Upper lobe of left lung (tissue), 6 donors: ENCODE data around the gene MED14. TPM values are rescaled to one million over a fixed set of nuclear protein-coding genes. Genes with fewer than 3 reads are reported as not detected.

Experiments used
- ATAC-seq, 2 donors: fragments of 200-7000 bp; cut with Tn5 transposase; one replicate each; pipeline ENCODE4 v1.9.1; 2022; ENCODE audit warnings: mild to moderate bottlenecking in 2 of 2, moderate library complexity in 2 of 2; ENCODE audit not compliant: low FRiP score in 2 of 2
- DNase-seq, 2 donors: peaks; one replicate each; pipeline ENCODE4 v3.0.0-alpha.2; 2019 to 2020
- H3K27ac ChIP-seq, 4 donors: fragments of 200-600 bp; sonication (generic); one replicate each; pipeline ENCODE4 v1.5.1; 2016 to 2019
- H3K27me3 ChIP-seq, 4 donors: fragments of 200-600 bp; sonication (generic); one replicate each; pipeline ENCODE4 v1.5.1; 2017 to 2019
- H3K36me3 ChIP-seq, 4 donors: fragments of 200-600 bp; sonication (generic); one replicate each; pipeline ENCODE4 v1.5.1; 2016 to 2019
- H3K4me1 ChIP-seq, 4 donors: fragments of 200-600 bp; sonication (generic); one replicate each; pipeline ENCODE4 v1.5.1; 2018 to 2019
- H3K4me3 ChIP-seq, 4 donors: fragments of 200-600 bp; sonication (generic); one replicate each; pipeline ENCODE4 v1.5.1; 2017 to 2019; ENCODE audit warnings: mild to moderate bottlenecking in 2 of 4, moderate library complexity in 1 of 4
- H3K9me3 ChIP-seq, 4 donors: fragments of 200-600 bp; sonication (generic); one replicate each; pipeline ENCODE4 v1.5.1; 2018 to 2019
- EP300 ChIP-seq, 4 donors: sonication (generic); formaldehyde crosslinking; IDR thresholded peaks; one replicate each; pipeline ENCODE4 v1.5.1; 2017; ENCODE audit warnings: antibody characterized with exemption in 4 of 4, control low read depth in 2 of 4
- POLR2A ChIP-seq, 4 donors: fragments of 450-650 bp; IDR thresholded peaks; one replicate each; pipeline ENCODE4 v1.5.1; 2016 to 2017; ENCODE audit warnings: antibody characterized with exemption in 4 of 4, mild to moderate bottlenecking in 2 of 4
- POLR2AphosphoS5 ChIP-seq, 2 donors: sonication (generic); formaldehyde crosslinking; IDR thresholded peaks; one replicate each; pipeline ENCODE4 v1.5.1; 2017; ENCODE audit warnings: antibody characterized with exemption in 2 of 2
- WGBS, 2 donors: methylation state at CpG; one replicate each; pipeline ENCODE4 v1.1.5; 2017 to 2018; 5-methylcytosine and 5-hydroxymethylcytosine counted together
- total RNA-seq, 6 donors: library from RNA; depleted of rRNA in 4 of 6; stranded (reverse); fragments of >200 nt in 4 of 6; gene quantifications; one replicate each; pipeline versions ENCODE4 v1.1.0 to v1.2.1, GENCODE V29; 2016 to 2021
- TF ChIP-seq, protein P1 (sequence below), 6 experiments: fragments of 450-650 bp in 4 of 6; fragments of 200-600 bp in 2 of 6; sonication (generic) in 2 of 6; IDR thresholded peaks; one replicate each; pipeline ENCODE4 v1.5.1; 2016 to 2019; ENCODE audit warnings: antibody characterized with exemption in 6 of 6
- donor health status: DM: no; HTN: no; CAD: no; lungs with moderate emphysema.
- donor health status: DM: no; HTN: yes; CAD: no; lungs with severe emphysema.

Gene MED14
- total RNA-seq, 6 donors from 2014 or later: 20.4 to 49.2 (median 37.8) TPM

DNA sequence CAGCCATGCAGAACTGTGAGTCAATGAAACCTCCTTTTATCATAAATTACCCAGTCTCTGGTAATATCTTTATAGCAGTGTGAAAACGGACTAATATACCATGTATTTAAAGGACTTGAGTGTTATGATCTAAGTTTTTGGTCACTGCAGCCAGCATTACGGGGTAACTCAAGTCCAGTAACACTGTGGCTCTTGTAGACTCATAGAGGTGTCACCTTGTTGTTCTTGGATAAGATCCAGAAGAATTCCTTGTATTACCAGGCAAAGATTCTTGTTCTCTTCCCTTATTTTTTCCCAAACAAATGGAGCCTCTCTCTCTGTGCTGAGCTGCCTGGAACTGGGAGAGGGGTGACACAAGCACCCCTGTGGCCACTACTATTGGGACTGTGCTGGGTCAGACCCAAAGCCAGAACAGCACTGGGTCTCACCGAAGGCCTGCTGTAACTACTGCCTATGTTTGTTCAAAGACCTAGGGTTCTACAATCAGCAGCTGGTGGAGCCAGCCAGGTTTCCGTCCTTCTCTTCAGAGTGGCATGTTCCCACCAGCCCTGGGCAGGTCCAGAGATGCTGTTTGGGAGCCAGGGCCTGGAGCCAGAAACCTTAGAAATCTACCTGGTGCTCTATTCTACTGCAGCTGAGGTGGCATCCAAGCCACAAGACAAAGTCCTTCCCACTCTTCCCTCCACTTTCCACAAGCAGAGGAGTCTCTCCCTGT is 43.7 kb upstream of the MED14 start:
- H3K4me3 ChIP-seq: no peak overlapping the region
- H3K27me3 ChIP-seq: no peaks in the 10 kb centered on the region
- H3K9me3 ChIP-seq: no peaks in the 10 kb centered on the region
- ATAC-seq: no peak
- no peaks in the 10 kb centered on the region for H3K36me3 ChIP-seq
- H3K4me1 ChIP-seq: no peaks in the 10 kb centered on the region
- no peak for DNase-seq
- TF ChIP-seq POLR2AphosphoS5 (IDR thresholded peaks at IDR 0.05) (no peak), EP300 (IDR thresholded peaks at IDR 0.05) (no peak), POLR2A (IDR thresholded peaks at IDR 0.05) (no peak)
- TF ChIP-seq, protein P1, sequence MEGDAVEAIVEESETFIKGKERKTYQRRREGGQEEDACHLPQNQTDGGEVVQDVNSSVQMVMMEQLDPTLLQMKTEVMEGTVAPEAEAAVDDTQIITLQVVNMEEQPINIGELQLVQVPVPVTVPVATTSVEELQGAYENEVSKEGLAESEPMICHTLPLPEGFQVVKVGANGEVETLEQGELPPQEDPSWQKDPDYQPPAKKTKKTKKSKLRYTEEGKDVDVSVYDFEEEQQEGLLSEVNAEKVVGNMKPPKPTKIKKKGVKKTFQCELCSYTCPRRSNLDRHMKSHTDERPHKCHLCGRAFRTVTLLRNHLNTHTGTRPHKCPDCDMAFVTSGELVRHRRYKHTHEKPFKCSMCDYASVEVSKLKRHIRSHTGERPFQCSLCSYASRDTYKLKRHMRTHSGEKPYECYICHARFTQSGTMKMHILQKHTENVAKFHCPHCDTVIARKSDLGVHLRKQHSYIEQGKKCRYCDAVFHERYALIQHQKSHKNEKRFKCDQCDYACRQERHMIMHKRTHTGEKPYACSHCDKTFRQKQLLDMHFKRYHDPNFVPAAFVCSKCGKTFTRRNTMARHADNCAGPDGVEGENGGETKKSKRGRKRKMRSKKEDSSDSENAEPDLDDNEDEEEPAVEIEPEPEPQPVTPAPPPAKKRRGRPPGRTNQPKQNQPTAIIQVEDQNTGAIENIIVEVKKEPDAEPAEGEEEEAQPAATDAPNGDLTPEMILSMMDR (IDR thresholded peaks at IDR 0.05): no peak
- H3K27ac ChIP-seq: no peak overlapping the region
- 62 to 93% methylated on average over 2 to 4 of the region's 4 CpGs for WGBS, 2 donors

DNA sequence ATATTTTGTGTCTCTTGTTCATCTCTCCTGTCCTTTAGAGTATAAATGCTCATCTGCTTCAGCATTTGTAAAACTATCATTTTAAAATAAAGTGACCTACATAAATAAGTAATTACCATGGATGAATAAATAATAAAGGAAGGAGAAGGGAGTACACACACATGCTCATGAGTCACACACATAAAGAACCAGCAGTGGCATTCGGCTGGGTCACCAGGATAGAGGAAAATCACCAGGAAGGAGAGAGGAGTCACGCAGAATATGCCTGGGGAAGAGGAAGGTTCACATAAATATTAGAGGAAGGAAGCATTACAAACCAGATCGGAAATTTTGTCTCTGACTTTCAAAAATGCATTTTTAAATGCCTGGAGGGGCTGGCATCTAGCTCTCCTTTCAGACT is 38.5 kb upstream of the MED14 start:
- Histone ChIP-seq H3K4me3 (no peak overlapping the region), H3K27ac (no peak overlapping the region), H3K9me3 (no peaks in the 10 kb centered on the region), H3K4me1 (no peaks in the 10 kb centered on the region), H3K27me3 (no peaks in the 10 kb centered on the region), H3K36me3 (no peaks in the 10 kb centered on the region)
- no peak for DNase-seq
- TF ChIP-seq POLR2AphosphoS5 (IDR thresholded peaks at IDR 0.05): no peak
- no peak for TF ChIP-seq POLR2A (IDR thresholded peaks at IDR 0.05)
- TF ChIP-seq, protein P1 (IDR thresholded peaks at IDR 0.05): no peak
- no peak for TF ChIP-seq EP300 (IDR thresholded peaks at IDR 0.05)
- ATAC-seq: no peak
- 32 to 43% methylated on average over 3 of the region's 3 CpGs for WGBS, 2 donors

DNA sequence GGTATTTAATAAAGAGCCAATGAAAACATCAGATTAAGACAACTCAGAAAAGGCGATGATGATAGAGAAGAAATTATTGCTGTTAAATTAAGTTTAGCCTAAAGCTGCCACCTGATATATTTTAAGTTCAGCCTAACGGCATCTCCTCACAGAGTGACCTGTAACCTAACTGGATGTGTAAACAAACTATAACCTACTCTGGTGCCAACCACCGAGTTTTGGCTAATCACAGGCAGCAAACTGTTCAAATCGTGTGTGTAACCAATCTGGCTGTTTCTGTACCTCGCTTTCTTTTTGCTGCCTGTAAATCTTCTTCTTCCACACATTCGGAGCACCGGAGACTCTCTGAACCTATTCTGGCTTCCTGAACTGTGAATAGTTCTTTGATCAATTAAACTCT is 37.8 kb upstream of the MED14 start:
- Histone ChIP-seq H3K27me3 (no peaks in the 10 kb centered on the region), H3K36me3 (no peaks in the 10 kb centered on the region), H3K4me3 (no peak overlapping the region), H3K9me3 (no peaks in the 10 kb centered on the region), H3K4me1 (no peaks in the 10 kb centered on the region), H3K27ac (no peak overlapping the region)
- ATAC-seq: no peak
- 80% methylated on average over 7 of the region's 7 CpGs for WGBS, 2 donors
- no peak for DNase-seq
- TF ChIP-seq EP300 (IDR thresholded peaks at IDR 0.05) (no peak), POLR2A (IDR thresholded peaks at IDR 0.05) (no peak), POLR2AphosphoS5 (IDR thresholded peaks at IDR 0.05) (no peak)
- TF ChIP-seq, protein P1 (IDR thresholded peaks at IDR 0.05): no peak

DNA sequence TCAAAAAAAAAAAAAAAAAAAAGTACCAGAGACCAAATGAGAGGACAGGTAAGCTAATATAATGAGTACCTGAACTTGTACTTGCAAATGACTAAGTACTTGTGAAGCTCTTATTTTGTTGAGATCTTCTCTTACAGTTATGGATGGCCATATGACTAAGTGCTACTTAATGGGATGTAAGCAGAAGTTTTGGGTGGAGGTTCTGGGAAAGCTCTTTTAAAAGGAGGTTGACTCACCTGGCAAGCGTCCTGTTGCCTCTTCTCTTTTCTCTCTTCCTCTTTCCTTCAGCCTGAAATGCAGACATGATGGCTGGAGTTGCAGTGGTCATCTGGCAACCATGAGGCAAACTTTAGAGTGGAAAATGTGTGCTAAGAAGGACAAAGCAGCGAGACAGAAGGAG is 36.9 kb upstream of the MED14 start:
- Histone ChIP-seq H3K4me3 (no peak overlapping the region), H3K36me3 (no peaks in the 10 kb centered on the region), H3K27me3 (no peaks in the 10 kb centered on the region), H3K27ac (no peak overlapping the region), H3K9me3 (no peaks in the 10 kb centered on the region), H3K4me1 (no peaks in the 10 kb centered on the region)
- TF ChIP-seq EP300 (IDR thresholded peaks at IDR 0.05) (no peak), POLR2A (IDR thresholded peaks at IDR 0.05) (no peak), POLR2AphosphoS5 (IDR thresholded peaks at IDR 0.05) (no peak)
- TF ChIP-seq, protein P1 (IDR thresholded peaks at IDR 0.05): no peak
- ATAC-seq: no peak
- no peak for DNase-seq
- 53 to 65% methylated on average over 2 of the region's 2 CpGs for WGBS, 2 donors

DNA sequence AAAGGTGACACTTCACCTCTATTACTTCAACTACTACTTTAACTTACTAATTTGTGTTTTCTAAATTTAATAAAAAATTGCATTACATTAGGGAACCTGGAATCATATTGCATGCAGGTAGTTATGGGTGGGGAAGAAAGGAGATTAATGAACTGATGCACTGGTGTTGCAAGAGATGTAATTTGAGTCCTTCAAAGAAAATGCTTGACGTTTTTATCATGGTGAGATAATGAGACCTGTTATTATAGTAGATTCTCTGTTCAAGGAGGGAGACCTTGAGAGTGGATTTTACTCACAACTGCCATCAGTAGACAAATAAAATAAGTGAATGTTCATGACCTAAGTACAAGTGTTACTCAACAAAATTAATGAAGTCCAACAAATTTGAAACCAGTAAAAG is 26.4 kb upstream of the MED14 start:
- TF ChIP-seq EP300 (IDR thresholded peaks at IDR 0.05) (no peak), POLR2A (IDR thresholded peaks at IDR 0.05) (no peak), POLR2AphosphoS5 (IDR thresholded peaks at IDR 0.05) (no peak)
- TF ChIP-seq, protein P1 (IDR thresholded peaks at IDR 0.05): no peak
- Histone ChIP-seq H3K27ac (no peak overlapping the region), H3K36me3 (no peaks in the 10 kb centered on the region), H3K27me3 (no peaks in the 10 kb centered on the region), H3K4me3 (no peak overlapping the region), H3K4me1 (no peaks in the 10 kb centered on the region), H3K9me3 (no peaks in the 10 kb centered on the region)
- DNase-seq (no peak), ATAC-seq (no peak)
- 44 to 59% methylated on average over 1 of the region's 1 CpG for WGBS, 2 donors
